ENCODE measurements around the gene RTL10. TPM values are rescaled to one million over a fixed set of nuclear protein-coding genes. Genes with fewer than 3 reads are reported as not detected.
A peak's percentile ranks its signal among the peaks of the same experiment; 100 is the strongest.

Gene RTL10
- polyA plus RNA-seq, 1 donor from 2014 or later: 11.7 TPM

- TF ChIP-seq EP300 (conservative IDR thresholded peaks at IDR 0.05; ENCODE audit: poor library complexity, severe bottlenecking) (no peak), POLR2AphosphoS5 (IDR thresholded peaks at IDR 0.05) (no peak), SMC3 (conservative IDR thresholded peaks at IDR 0.05; ENCODE audit: poor library complexity) (no peak), TAF1 (IDR thresholded peaks at IDR 0.05; ENCODE audit: low read depth) (no peak), CTCF (IDR thresholded peaks at IDR 0.05; ENCODE audit: poor library complexity, severe bottlenecking) (no peak), RAD21 (conservative IDR thresholded peaks at IDR 0.05) (no peak), REST (IDR thresholded peaks at IDR 0.05; ENCODE audit: borderline replicate concordance) (no peak), MXI1 (conservative IDR thresholded peaks at IDR 0.05; ENCODE audit: poor library complexity, severe bottlenecking) (no peak), EZH2 (IDR thresholded peaks at IDR 0.05; ENCODE audit: borderline replicate concordance, insufficient read depth, low read length, poor library complexity, severe bottlenecking) (no peak)
- H3F3A ChIP-seq (ENCODE audit: insufficient read depth, low read length, poor library complexity, severe bottlenecking): no peaks in the 10 kb centered on the region
- no peak overlapping the region for H3K27ac ChIP-seq (ENCODE audit: low read length)
- H2AFZ ChIP-seq (ENCODE audit: low read depth, low read length): no peak overlapping the region
- H3K4me2 ChIP-seq (ENCODE audit: low read length): no peak overlapping the region
- H3K36me3 ChIP-seq (ENCODE audit: insufficient read depth, low read length): no peaks in the 10 kb centered on the region
- no peaks in the 10 kb centered on the region for H4K20me1 ChIP-seq (ENCODE audit: insufficient read depth)
- no peaks in the 10 kb centered on the region for H3K79me2 ChIP-seq (replicated peaks; ENCODE audit: insufficient read depth, low read length)
- no peak overlapping the region for H3K9ac ChIP-seq (ENCODE audit: low read length)
- H3K4me3 ChIP-seq (ENCODE audit: low read length): no peak overlapping the region
- H3K27me3 ChIP-seq (ENCODE audit: insufficient read depth, low read depth, low read length): no peaks in the 10 kb centered on the region
- no peaks in the 10 kb centered on the region for H3K9me3 ChIP-seq (ENCODE audit: low read length)
- no peaks in the 10 kb centered on the region for H3K9me2 ChIP-seq (ENCODE audit: insufficient read depth, low read length)
Observed at GRCh38 chr22:19882446-19883381, 28.0 kb upstream of the RTL10 start.

- TF ChIP-seq SMC3 (conservative IDR thresholded peaks at IDR 0.05; ENCODE audit: poor library complexity): no peak
- TF ChIP-seq REST (IDR thresholded peaks at IDR 0.05; ENCODE audit: borderline replicate concordance): no peak
- TF ChIP-seq RAD21 (conservative IDR thresholded peaks at IDR 0.05): no peak
- TF ChIP-seq TAF1 (IDR thresholded peaks at IDR 0.05; ENCODE audit: low read depth): no peak
- no peak for TF ChIP-seq POLR2AphosphoS5 (IDR thresholded peaks at IDR 0.05)
- TF ChIP-seq MXI1 (conservative IDR thresholded peaks at IDR 0.05; ENCODE audit: poor library complexity, severe bottlenecking): no peak
- TF ChIP-seq EP300 (conservative IDR thresholded peaks at IDR 0.05; ENCODE audit: poor library complexity, severe bottlenecking): no peak
- no peak for TF ChIP-seq CTCF (IDR thresholded peaks at IDR 0.05; ENCODE audit: poor library complexity, severe bottlenecking)
- TF ChIP-seq EZH2 (IDR thresholded peaks at IDR 0.05; ENCODE audit: borderline replicate concordance, insufficient read depth, low read length, poor library complexity, severe bottlenecking): no peak
- H3K27me3 ChIP-seq (ENCODE audit: insufficient read depth, low read depth, low read length): no peaks in the 10 kb centered on the region
- H3K4me3 ChIP-seq (ENCODE audit: low read length): peak overlapping the region; percentile 23
- no peaks in the 10 kb centered on the region for H3K36me3 ChIP-seq (ENCODE audit: insufficient read depth, low read length)
- no peaks in the 10 kb centered on the region for H3K9me3 ChIP-seq (ENCODE audit: low read length)
- H2AFZ ChIP-seq (ENCODE audit: low read depth, low read length): no peak overlapping the region
- no peak overlapping the region for H3K4me2 ChIP-seq (ENCODE audit: low read length)
- H4K20me1 ChIP-seq (ENCODE audit: insufficient read depth): no peaks in the 10 kb centered on the region
- H3K9me2 ChIP-seq (ENCODE audit: insufficient read depth, low read length): no peaks in the 10 kb centered on the region
- H3K79me2 ChIP-seq (replicated peaks; ENCODE audit: insufficient read depth, low read length): no peaks in the 10 kb centered on the region
- H3K9ac ChIP-seq (ENCODE audit: low read length): peak overlapping the region; percentile 31
- no peak overlapping the region for H3K27ac ChIP-seq (ENCODE audit: low read length)
- H3F3A ChIP-seq (ENCODE audit: insufficient read depth, low read length, poor library complexity, severe bottlenecking): no peaks in the 10 kb centered on the region
Observed at GRCh38 chr22:19880786-19881569, 26.3 kb upstream of the RTL10 start.
